Karpas-422 (cell line): ENCODE results near the gene FAH. TPM values are rescaled to one million over a fixed set of nuclear protein-coding genes. Genes with fewer than 3 reads are reported as not detected.

Source experiments
- DNase-seq: peaks from one replicate; pipeline ENCODE4 v3.0.0-alpha.2; 2015
- H2AFZ ChIP-seq: fragments of 200-600 bp; sonication (generic); 2 replicates; pipeline ENCODE4 v1.6.1; 2014; ENCODE audit warnings: antibody characterized with exemption, low read length, mixed read lengths
- H3K27ac ChIP-seq: fragments of 200-600 bp; sonication (generic); 2 replicates; pipeline ENCODE4 v1.5.1; 2014; ENCODE audit warnings: mild to moderate bottlenecking, low read length, moderate library complexity
- H3K27me3 ChIP-seq: fragments of 200-600 bp; sonication (generic); 2 replicates; pipeline ENCODE4 v1.6.1; 2014; ENCODE audit warnings: low read length, mixed read lengths
- H3K36me3 ChIP-seq: fragments of 200-600 bp; sonication (generic); 2 replicates; pipeline ENCODE4 v1.6.1; 2014; ENCODE audit warnings: low read length, mixed read lengths; ENCODE audit not compliant: insufficient read depth
- H3K4me1 ChIP-seq: fragments of 200-600 bp; sonication (generic); 2 replicates; pipeline ENCODE4 v1.6.1; 2014; ENCODE audit warnings: mild to moderate bottlenecking, low read length, mixed read lengths
- H3K4me2 ChIP-seq: fragments of 200-600 bp; sonication (generic); 2 replicates; pipeline ENCODE4 v1.6.1; 2014; ENCODE audit warnings: low read length, low read depth, mild to moderate bottlenecking; ENCODE audit not compliant: poor library complexity, severe bottlenecking
- H3K4me3 ChIP-seq: fragments of 200-600 bp; sonication (generic); 2 replicates; pipeline ENCODE4 v1.5.1; 2014; ENCODE audit warnings: mild to moderate bottlenecking, antibody characterized with exemption, low read length, mixed read lengths
- H3K79me2 ChIP-seq: fragments of 200-600 bp; sonication (generic); 2 replicates; pipeline ENCODE4 v1.6.1; 2014; ENCODE audit warnings: mild to moderate bottlenecking, low read length, mixed read lengths
- H3K9ac ChIP-seq: fragments of 200-600 bp; sonication (generic); 2 replicates; pipeline ENCODE4 v1.6.0; 2014; ENCODE audit warnings: low read length
- H3K9me2 ChIP-seq: fragments of 200-600 bp; sonication (generic), shearing (Covaris generic); replicated peaks from 2 replicates; pipeline ENCODE4 v1.6.0; 2014; ENCODE audit warnings: mild to moderate bottlenecking, low read length, moderate library complexity; ENCODE audit not compliant: insufficient read depth
- H3K9me3 ChIP-seq: fragments of 300-700, 200-600 bp; sonication (generic); 2 replicates; pipeline ENCODE4 v1.6.1; 2014; ENCODE audit warnings: low read length, mixed read lengths
- H4K20me1 ChIP-seq: fragments of 200-600 bp; sonication (generic); 2 replicates; pipeline ENCODE4 v1.6.1; 2014; ENCODE audit warnings: mild to moderate bottlenecking, antibody characterized with exemption, low read length, low read depth; ENCODE audit not compliant: insufficient read depth
- total RNA-seq: library from RNA; depleted of rRNA; stranded (reverse); fragments of >200 nt; shearing (Covaris generic); gene quantifications from 2 replicates; pipeline ENCODE4 v1.2.3, GENCODE V29; 2014; ENCODE audit warnings: low replicate concordance; rRNA removed

The FAH gene
- total RNA-seq, 1 experiment from 2014 or later, result 38.8 TPM

DNA sequence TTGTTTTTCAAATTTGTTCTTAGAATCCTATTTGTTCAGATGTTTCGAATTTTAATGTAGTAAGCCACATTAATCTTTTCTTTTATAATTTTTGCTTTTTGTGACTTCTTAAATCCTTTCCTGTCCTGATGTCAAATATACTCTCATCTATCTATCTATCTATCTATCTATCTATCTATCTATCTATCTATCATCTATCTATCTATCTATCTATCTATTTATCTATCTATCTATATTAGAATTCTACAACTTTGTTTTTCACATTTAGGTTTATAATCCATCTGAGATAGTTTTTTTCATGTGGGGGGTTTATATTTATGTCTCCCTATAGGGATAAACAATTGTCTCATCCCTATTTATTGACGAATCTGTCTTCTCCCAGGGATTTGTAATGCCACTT lies 67.2 kb downstream of the FAH start:
- Histone ChIP-seq H3K4me2 (no peak overlapping the region), H3K4me3 (no peak overlapping the region), H3K79me2 (no peaks in the 10 kb centered on the region), H3K27ac (no peak overlapping the region), H3K9ac (no peak overlapping the region), H3K9me2 (no peaks in the 10 kb centered on the region; the same call in 1 of the 2 replicates), H3K9me3 (no peaks in the 10 kb centered on the region), H3K36me3 (no peaks in the 10 kb centered on the region), H3K4me1 (no peaks in the 10 kb centered on the region), H2AFZ (no peak overlapping the region), H3K27me3 (no peaks in the 10 kb centered on the region), H4K20me1 (no peaks in the 10 kb centered on the region)
- no peak for DNase-seq

GRCh38 chr15:80228959-80229610 lies 76.3 kb downstream of the FAH start:
- no peaks in the 10 kb centered on the region for H4K20me1 ChIP-seq
- no peak for DNase-seq
- no peaks in the 10 kb centered on the region for H3K9me3 ChIP-seq
- no peak overlapping the region for H3K9ac ChIP-seq
- no peaks in the 10 kb centered on the region for H3K9me2 ChIP-seq
- H3K27me3 ChIP-seq, result no peaks in the 10 kb centered on the region
- no peaks in the 10 kb centered on the region for H3K79me2 ChIP-seq
- no peak overlapping the region for H2AFZ ChIP-seq
- no peaks in the 10 kb centered on the region for H3K4me1 ChIP-seq
- H3K27ac ChIP-seq, result no peak overlapping the region
- H3K4me2 ChIP-seq, result no peak overlapping the region
- H3K36me3 ChIP-seq, result no peaks in the 10 kb centered on the region
- no peak overlapping the region for H3K4me3 ChIP-seq

- Histone ChIP-seq H4K20me1 (no peaks in the 10 kb centered on the region), H3K4me2 (no peak overlapping the region), H3K9me2 (no peaks in the 10 kb centered on the region), H3K27ac (no peak overlapping the region), H3K27me3 (no peaks in the 10 kb centered on the region), H3K9ac (no peak overlapping the region), H2AFZ (no peak overlapping the region), H3K79me2 (no peaks in the 10 kb centered on the region), H3K9me3 (no peaks in the 10 kb centered on the region), H3K36me3 (no peaks in the 10 kb centered on the region), H3K4me1 (no peaks in the 10 kb centered on the region), H3K4me3 (no peak overlapping the region)
- DNase-seq, result no peak
Measured at GRCh38 chr15:80231371-80231770, 78.6 kb downstream of the FAH start.

DNA sequence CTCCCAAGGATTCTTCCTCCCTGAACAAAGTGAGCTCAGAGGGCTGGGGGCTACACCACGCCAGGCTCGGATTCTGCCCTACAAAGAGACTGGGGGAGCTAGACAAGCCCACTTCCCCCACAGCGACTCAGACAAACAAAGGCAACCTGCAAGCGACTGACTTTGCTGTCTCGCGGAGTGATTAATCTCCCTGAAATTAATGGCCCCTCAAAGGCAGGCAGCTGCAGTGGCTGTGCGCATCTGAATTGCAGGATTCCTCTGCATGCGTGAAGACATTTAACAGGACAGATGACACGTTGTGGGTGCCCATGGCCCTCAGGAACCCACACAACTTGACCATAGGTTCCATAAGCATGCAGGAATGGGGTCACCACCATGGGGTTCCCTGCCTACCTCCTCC lies 80.8 kb downstream of the FAH start:
- H3K4me2 ChIP-seq, result no peak overlapping the region
- H3K79me2 ChIP-seq, result no peaks in the 10 kb centered on the region
- H3K36me3 ChIP-seq, result no peaks in the 10 kb centered on the region
- no peak overlapping the region for H2AFZ ChIP-seq
- no peaks in the 10 kb centered on the region for H3K27me3 ChIP-seq
- no peaks in the 10 kb centered on the region for H4K20me1 ChIP-seq
- H3K27ac ChIP-seq, result no peak overlapping the region
- H3K4me3 ChIP-seq, result no peak overlapping the region
- no peaks in the 10 kb centered on the region for H3K9me2 ChIP-seq
- no peaks in the 10 kb centered on the region for H3K9me3 ChIP-seq
- no peak for DNase-seq
- no peaks in the 10 kb centered on the region for H3K4me1 ChIP-seq
- H3K9ac ChIP-seq, result no peak overlapping the region

DNA sequence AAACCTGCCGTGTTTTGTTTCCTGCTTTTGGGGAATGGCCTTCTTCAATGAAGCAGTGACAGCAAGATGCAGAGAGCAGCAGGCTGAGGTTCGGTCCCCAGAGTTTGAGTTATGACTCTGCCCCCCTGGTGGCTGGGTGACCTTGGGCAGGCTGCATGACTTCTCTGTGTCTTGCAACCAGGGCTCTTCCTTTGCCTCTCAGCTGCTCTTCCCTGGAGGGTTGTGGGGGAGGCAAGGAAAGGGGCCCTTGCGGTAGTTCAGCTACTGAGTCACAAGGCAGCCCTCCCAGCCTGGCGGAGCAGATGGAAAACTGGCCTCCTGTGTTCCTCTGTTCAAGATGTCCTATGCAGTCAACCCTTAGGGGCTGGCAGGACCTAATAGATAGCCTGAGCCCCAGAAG lies 82.1 kb downstream of the FAH start:
- no peak overlapping the region for H2AFZ ChIP-seq
- H3K9me3 ChIP-seq, result no peaks in the 10 kb centered on the region
- no peaks in the 10 kb centered on the region for H3K4me1 ChIP-seq
- no peaks in the 10 kb centered on the region for H4K20me1 ChIP-seq
- H3K27ac ChIP-seq, result no peak overlapping the region
- H3K27me3 ChIP-seq, result no peaks in the 10 kb centered on the region
- no peaks in the 10 kb centered on the region for H3K79me2 ChIP-seq
- H3K4me3 ChIP-seq, result no peak overlapping the region
- no peak overlapping the region for H3K9ac ChIP-seq
- no peaks in the 10 kb centered on the region for H3K36me3 ChIP-seq
- H3K4me2 ChIP-seq, result no peak overlapping the region
- H3K9me2 ChIP-seq, result no peaks in the 10 kb centered on the region
- DNase-seq, result peak; percentile 86

Other genes starting within 250 kb of the FAH start
- 1.4 TPM in 1 of 2 replicates, not detected in the other for gene BCL2A1, start 181.8 kb upstream of the FAH start, total RNA-seq
- gene ZFAND6, start 93.3 kb upstream of the FAH start, total RNA-seq, result 114 and 174 TPM in 2 replicates
- gene CTXND1, start 99.2 kb downstream of the FAH start, total RNA-seq, result not detected in 2 replicates